H9 (cell line): ENCODE measurements around the gene CALCR. TPM values are rescaled to one million over a fixed set of nuclear protein-coding genes. Genes with fewer than 3 reads are reported as not detected.

ENCODE experiments used
- DNase-seq: peaks from one replicate; pipeline ENCODE4 v3.0.0-alpha.2; 2017
- H2AFZ ChIP-seq: one replicate; pipeline ENCODE4 v1.6.1; 2013; ENCODE audit warnings: mild to moderate bottlenecking, low read length, control low read depth, moderate library complexity
- H2AK5ac ChIP-seq: 2 replicates; pipeline ENCODE4 v1.6.1; 2013; ENCODE audit warnings: low read length, control low read depth, mixed read lengths; ENCODE audit not compliant: insufficient read length
- H2BK120ac ChIP-seq: one replicate; pipeline ENCODE4 v1.6.1; 2013; ENCODE audit warnings: low read depth, mild to moderate bottlenecking, low read length, control low read depth, inconsistent platforms; ENCODE audit not compliant: poor library complexity, severe bottlenecking
- H2BK12ac ChIP-seq: 2 replicates; pipeline ENCODE4 v1.6.1; 2013; ENCODE audit warnings: low read length, control low read depth, mixed read lengths, low read depth; ENCODE audit not compliant: insufficient read length
- H2BK15ac ChIP-seq: 2 replicates; pipeline ENCODE4 v1.6.1; 2013; ENCODE audit warnings: low read depth, low read length, control low read depth
- H2BK20ac ChIP-seq: one replicate; pipeline ENCODE4 v1.6.1; 2013; ENCODE audit warnings: low read depth, mild to moderate bottlenecking, low read length, control low read depth, inconsistent platforms; ENCODE audit not compliant: poor library complexity, severe bottlenecking
- H2BK5ac ChIP-seq: 2 replicates; pipeline ENCODE4 v1.6.1; 2013; ENCODE audit warnings: low read length, control low read depth, mixed read lengths; ENCODE audit not compliant: insufficient read length
- H3K14ac ChIP-seq: 2 replicates; pipeline ENCODE4 v1.6.1; 2013; ENCODE audit warnings: low read length, control low read depth; ENCODE audit not compliant: insufficient read depth
- H3K18ac ChIP-seq: 2 replicates; pipeline ENCODE4 v1.6.1; 2013; ENCODE audit warnings: low read depth, mild to moderate bottlenecking, mixed read lengths, low read length, control low read depth; ENCODE audit not compliant: insufficient read length
- H3K23ac ChIP-seq: 2 replicates; pipeline ENCODE4 v1.6.1; 2013; ENCODE audit warnings: low read length, control low read depth, mixed read lengths, low read depth; ENCODE audit not compliant: insufficient read length
- H3K23me2 ChIP-seq: 2 replicates; pipeline ENCODE4 v1.6.1; 2013; ENCODE audit warnings: low read depth, mild to moderate bottlenecking, mixed read lengths, low read length, control low read depth; ENCODE audit not compliant: insufficient read length, poor library complexity, severe bottlenecking
- H3K27ac ChIP-seq: 2 replicates; pipeline ENCODE4 v1.5.1; 2013; ENCODE audit warnings: low read length, control low read depth, mixed read lengths, low read depth; ENCODE audit not compliant: insufficient read length
- H3K27me3 ChIP-seq: 2 replicates; pipeline ENCODE4 v1.6.1; 2013; ENCODE audit warnings: low read length, control low read depth, inconsistent platforms; ENCODE audit not compliant: insufficient read depth
- H3K4ac ChIP-seq: 2 replicates; pipeline ENCODE4 v1.6.1; 2013; ENCODE audit warnings: low read depth, mild to moderate bottlenecking, control low read depth, inconsistent platforms, low read length, moderate library complexity
- H3K4me1 ChIP-seq: 2 replicates; pipeline ENCODE4 v1.6.1; 2013; ENCODE audit warnings: low read length, control low read depth, inconsistent platforms; ENCODE audit not compliant: insufficient read depth
- H3K4me2 ChIP-seq: 2 replicates; pipeline ENCODE4 v1.6.1; 2013; ENCODE audit warnings: low read length, control low read depth, mixed read lengths; ENCODE audit not compliant: insufficient read length, insufficient read depth
- H3K56ac ChIP-seq: 2 replicates; pipeline ENCODE4 v1.6.1; 2013; ENCODE audit warnings: low read depth, mild to moderate bottlenecking, mixed read lengths, low read length, control low read depth; ENCODE audit not compliant: insufficient read length
- H3K79me1 ChIP-seq: 2 replicates; pipeline ENCODE4 v1.6.1; 2013; ENCODE audit warnings: low read depth, mild to moderate bottlenecking, moderate library complexity, low read length, control low read depth, inconsistent platforms; ENCODE audit not compliant: insufficient read depth, poor library complexity, severe bottlenecking
- H3K79me2 ChIP-seq: 2 replicates; pipeline ENCODE4 v1.6.1; 2013; ENCODE audit warnings: low read length, control low read depth, inconsistent platforms; ENCODE audit not compliant: insufficient read depth
- H3K9ac ChIP-seq: 2 replicates; pipeline ENCODE4 v1.6.1; 2013; ENCODE audit warnings: low read length, control low read depth, mixed read lengths; ENCODE audit not compliant: insufficient read length; ENCODE audit errors: extremely low read depth
- H3K9me3 ChIP-seq: one replicate; pipeline ENCODE4 v1.6.1; 2013; ENCODE audit warnings: low read depth, low read length, inconsistent platforms; ENCODE audit not compliant: control insufficient read depth
- H3T11ph ChIP-seq: one replicate; pipeline ENCODE4 v1.6.1; 2013; ENCODE audit warnings: mild to moderate bottlenecking, low read length, control low read depth, inconsistent platforms
- H4K20me1 ChIP-seq: one replicate; pipeline ENCODE4 v1.6.1; 2013; ENCODE audit not compliant: control insufficient read depth, insufficient read length, insufficient read depth
- H4K5ac ChIP-seq: 2 replicates; pipeline ENCODE4 v1.6.1; 2013; ENCODE audit warnings: low read depth, mild to moderate bottlenecking, mixed read lengths, low read length, control low read depth; ENCODE audit not compliant: insufficient read length
- H4K8ac ChIP-seq: replicated peaks from 2 replicates; pipeline ENCODE4 v1.6.1; 2013; ENCODE audit warnings: low read length, control low read depth, mixed read lengths, low read depth; ENCODE audit not compliant: insufficient read length
- H4K91ac ChIP-seq: 2 replicates; pipeline ENCODE4 v1.6.1; 2013; ENCODE audit warnings: low read depth, mild to moderate bottlenecking, moderate library complexity, mixed read lengths, low read length, control low read depth; ENCODE audit not compliant: insufficient read length
- H3K27ac Mint-ChIP-seq, 3 experiments: 2 replicates in 2 of 3; 3 replicates in 1 of 3; pipeline ENCODE4 v1.8.0; 2020 to 2021; ENCODE audit warnings: mixed read lengths in 3 of 3, mild to moderate bottlenecking in 1 of 3, moderate library complexity in 1 of 3
- H3K27me3 Mint-ChIP-seq: 2 replicates; pipeline ENCODE4 v1.8.0; 2021; ENCODE audit warnings: low read depth, mild to moderate bottlenecking, moderate library complexity, mixed read lengths
- H3K36me3 Mint-ChIP-seq, 3 experiments: 2 replicates in 2 of 3; 3 replicates in 1 of 3; pipeline ENCODE4 v1.8.0; 2020 to 2021; ENCODE audit warnings: low read depth in 3 of 3, mixed read lengths in 3 of 3; ENCODE audit not compliant: insufficient read depth in 1 of 3
- H3K4me1 Mint-ChIP-seq, 2 experiments: 2 replicates each; pipeline ENCODE4 v1.8.0; 2020; ENCODE audit warnings: mixed read lengths in 2 of 2
- H3K4me3 Mint-ChIP-seq, 2 experiments: 2 replicates in 1 of 2; 3 replicates in 1 of 2; pipeline ENCODE4 v1.8.0; 2020 to 2021; ENCODE audit warnings: mild to moderate bottlenecking in 2 of 2, mixed read lengths in 2 of 2, moderate library complexity in 1 of 2
- H3K9me3 Mint-ChIP-seq, 2 experiments: 2 replicates in 1 of 2; 3 replicates in 1 of 2; pipeline ENCODE4 v1.8.0; 2020; ENCODE audit warnings: mild to moderate bottlenecking in 2 of 2, mixed read lengths in 2 of 2, moderate library complexity in 1 of 2
- total RNA-seq: library from RNA; stranded (reverse); gene quantifications from 2 replicates; pipeline ENCODE4 v1.2.1, GENCODE V29; 2021
- TF ChIP-seq, protein P1 (sequence below): fragments of 200-600 bp; sonication (generic); conservative IDR thresholded peaks from 3 replicates; pipeline ENCODE4 v1.8.0; 2021; ENCODE audit warnings: antibody characterized with exemption, mild to moderate bottlenecking

Gene CALCR
- total RNA-seq, 1 experiment from 2014 or later, result 0.52 TPM

GRCh38 chr7:93530701-93531100, 43.8 kb downstream of the CALCR start:
- no peaks in the 10 kb centered on the region for H3K4me1 Mint-ChIP-seq
- H3K27ac ChIP-seq, result no peak overlapping the region
- H2AFZ ChIP-seq, result no peak overlapping the region
- H3K4me2 ChIP-seq, result no peak overlapping the region
- no peak overlapping the region for H4K5ac ChIP-seq
- H2BK20ac ChIP-seq, result no peak overlapping the region
- H3K9me3 Mint-ChIP-seq, result no peaks in the 10 kb centered on the region
- no peak overlapping the region for H3K27ac Mint-ChIP-seq
- H3K36me3 Mint-ChIP-seq, result no peaks in the 10 kb centered on the region
- H3K18ac ChIP-seq, result no peak overlapping the region
- H3K4me1 ChIP-seq, result no peaks in the 10 kb centered on the region
- no peak overlapping the region for H3T11ph ChIP-seq
- H3K79me2 ChIP-seq, result no peaks in the 10 kb centered on the region
- H3K79me1 ChIP-seq, result no peaks in the 10 kb centered on the region
- H3K23me2 ChIP-seq, result no peaks in the 10 kb centered on the region
- H4K20me1 ChIP-seq, result no peaks in the 10 kb centered on the region
- no peaks in the 10 kb centered on the region for H3K27me3 Mint-ChIP-seq
- TF ChIP-seq, protein P1, sequence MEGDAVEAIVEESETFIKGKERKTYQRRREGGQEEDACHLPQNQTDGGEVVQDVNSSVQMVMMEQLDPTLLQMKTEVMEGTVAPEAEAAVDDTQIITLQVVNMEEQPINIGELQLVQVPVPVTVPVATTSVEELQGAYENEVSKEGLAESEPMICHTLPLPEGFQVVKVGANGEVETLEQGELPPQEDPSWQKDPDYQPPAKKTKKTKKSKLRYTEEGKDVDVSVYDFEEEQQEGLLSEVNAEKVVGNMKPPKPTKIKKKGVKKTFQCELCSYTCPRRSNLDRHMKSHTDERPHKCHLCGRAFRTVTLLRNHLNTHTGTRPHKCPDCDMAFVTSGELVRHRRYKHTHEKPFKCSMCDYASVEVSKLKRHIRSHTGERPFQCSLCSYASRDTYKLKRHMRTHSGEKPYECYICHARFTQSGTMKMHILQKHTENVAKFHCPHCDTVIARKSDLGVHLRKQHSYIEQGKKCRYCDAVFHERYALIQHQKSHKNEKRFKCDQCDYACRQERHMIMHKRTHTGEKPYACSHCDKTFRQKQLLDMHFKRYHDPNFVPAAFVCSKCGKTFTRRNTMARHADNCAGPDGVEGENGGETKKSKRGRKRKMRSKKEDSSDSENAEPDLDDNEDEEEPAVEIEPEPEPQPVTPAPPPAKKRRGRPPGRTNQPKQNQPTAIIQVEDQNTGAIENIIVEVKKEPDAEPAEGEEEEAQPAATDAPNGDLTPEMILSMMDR, result no peak
- H3K4me3 Mint-ChIP-seq, result no peak overlapping the region
- H3K14ac ChIP-seq, result no peak overlapping the region
- no peak overlapping the region for H2BK120ac ChIP-seq
- H4K8ac ChIP-seq, result no peak overlapping the region
- no peak overlapping the region for H2BK5ac ChIP-seq
- H3K9ac ChIP-seq, result no peak overlapping the region
- no peaks in the 10 kb centered on the region for H3K9me3 ChIP-seq
- no peaks in the 10 kb centered on the region for H3K27me3 ChIP-seq
- no peak overlapping the region for H3K4ac ChIP-seq
- no peak overlapping the region for H2AK5ac ChIP-seq
- no peak overlapping the region for H2BK12ac ChIP-seq
- no peak for DNase-seq
- no peak overlapping the region for H3K56ac ChIP-seq
- no peak overlapping the region for H3K23ac ChIP-seq
- H4K91ac ChIP-seq, result no peak overlapping the region
- no peak overlapping the region for H2BK15ac ChIP-seq
